Ishikawa (cell line): ENCODE results near the gene ORMDL3.

Source experiments
- CEBPB ChIP-seq: IDR thresholded peaks from 2 replicates; pipeline ENCODE4 v1.6.1; 2012
- CREB1 ChIP-seq: IDR thresholded peaks from 2 replicates; pipeline ENCODE4 v1.6.1; 2012; ENCODE audit warnings: low read depth
- EGR1 ChIP-seq: IDR thresholded peaks from 2 replicates; pipeline ENCODE4 v1.6.1; 2012
- EP300 ChIP-seq: IDR thresholded peaks from 2 replicates; pipeline ENCODE4 v1.6.1; 2012; ENCODE audit warnings: borderline replicate concordance
- FOXM1 ChIP-seq: IDR thresholded peaks from 2 replicates; pipeline ENCODE4 v1.6.1; 2012; ENCODE audit warnings: low read depth, borderline replicate concordance
- MAX ChIP-seq: IDR thresholded peaks from 2 replicates; pipeline ENCODE4 v1.6.1; 2012
- NFIC ChIP-seq: IDR thresholded peaks from 2 replicates; pipeline ENCODE4 v1.6.1; 2012
- RAD21 ChIP-seq: IDR thresholded peaks from 2 replicates; pipeline ENCODE4 v1.6.1; 2012; ENCODE audit warnings: low read depth
- REST ChIP-seq: IDR thresholded peaks from 2 replicates; pipeline ENCODE4 v1.6.1; 2012; ENCODE audit warnings: low read depth, mild to moderate bottlenecking
- TAF1 ChIP-seq: IDR thresholded peaks from 2 replicates; pipeline ENCODE4 v1.6.1; 2012; ENCODE audit warnings: low read depth, mild to moderate bottlenecking
- TCF12 ChIP-seq: IDR thresholded peaks from 2 replicates; pipeline ENCODE4 v1.6.1; 2012; ENCODE audit warnings: low read depth
- TEAD4 ChIP-seq: IDR thresholded peaks from 2 replicates; pipeline ENCODE4 v1.6.1; 2012
- YY1 ChIP-seq: IDR thresholded peaks from 2 replicates; pipeline ENCODE4 v1.6.1; 2012; ENCODE audit warnings: low read depth
- ZBTB7A ChIP-seq: IDR thresholded peaks from 2 replicates; pipeline ENCODE4 v1.6.1; 2012; ENCODE audit warnings: low read depth
- TF ChIP-seq, protein P1 (sequence below): IDR thresholded peaks from 2 replicates; pipeline ENCODE4 v1.6.1; 2012

Gene ORMDL3

DNA sequence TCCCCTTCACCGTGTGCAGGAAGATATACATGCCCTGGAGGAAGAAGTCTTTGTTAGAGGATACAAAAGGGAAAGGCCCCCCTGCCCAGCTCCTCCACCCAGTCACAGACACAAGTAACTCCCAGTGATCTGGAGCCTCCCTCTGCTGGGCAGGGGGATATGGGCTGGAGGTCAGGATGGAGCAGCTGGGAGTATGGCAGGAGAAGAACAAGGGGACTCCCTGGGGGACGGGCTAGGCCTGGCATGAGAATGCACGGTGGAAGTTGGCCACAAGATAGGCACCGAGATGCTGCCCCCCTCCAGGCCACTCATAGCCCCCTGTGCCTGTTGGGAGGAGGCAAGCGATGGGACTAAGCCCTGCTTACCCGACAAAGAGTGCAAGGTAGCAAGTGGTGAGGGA is 4.2 kb downstream of the ORMDL3 start:
- no peak for TF ChIP-seq CEBPB
- no peak for TF ChIP-seq MAX
- no peak for TF ChIP-seq EGR1
- no peak for TF ChIP-seq FOXM1
- TF ChIP-seq ZBTB7A: no peak
- TF ChIP-seq REST: no peak
- TF ChIP-seq NFIC: no peak
- TF ChIP-seq TEAD4: no peak
- no peak for TF ChIP-seq TAF1

DNA sequence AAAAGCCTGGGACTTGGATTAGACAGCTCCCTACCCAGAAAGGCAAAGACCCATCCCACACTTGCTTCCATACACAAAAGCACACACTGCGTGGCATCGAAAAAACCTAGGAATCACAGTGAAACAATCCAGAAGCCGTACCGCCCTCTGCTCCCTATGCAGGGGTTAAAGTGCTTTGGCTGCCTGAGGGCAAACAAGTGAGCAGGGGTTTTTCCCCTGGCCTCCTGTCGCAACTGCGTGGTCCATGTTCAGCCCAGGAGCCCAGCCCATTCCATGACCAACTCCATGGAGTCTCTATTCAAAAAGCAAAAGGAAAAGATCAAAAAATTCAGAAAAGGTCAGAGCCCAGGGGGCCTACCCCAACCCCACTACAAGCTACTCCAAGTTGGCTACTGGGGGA is 5.4 kb downstream of the ORMDL3 start:
- no peak for TF ChIP-seq YY1
- TF ChIP-seq CREB1: no peak
- no peak for TF ChIP-seq NFIC
- TF ChIP-seq TEAD4: no peak
- no peak for TF ChIP-seq CEBPB
- no peak for TF ChIP-seq EP300
- TF ChIP-seq FOXM1: no peak

- TF ChIP-seq CEBPB: no peak
- no peak for TF ChIP-seq YY1
- no peak for TF ChIP-seq ZBTB7A
Measured at GRCh38 chr17:39921323-39921722, 6.1 kb downstream of the ORMDL3 start.

DNA sequence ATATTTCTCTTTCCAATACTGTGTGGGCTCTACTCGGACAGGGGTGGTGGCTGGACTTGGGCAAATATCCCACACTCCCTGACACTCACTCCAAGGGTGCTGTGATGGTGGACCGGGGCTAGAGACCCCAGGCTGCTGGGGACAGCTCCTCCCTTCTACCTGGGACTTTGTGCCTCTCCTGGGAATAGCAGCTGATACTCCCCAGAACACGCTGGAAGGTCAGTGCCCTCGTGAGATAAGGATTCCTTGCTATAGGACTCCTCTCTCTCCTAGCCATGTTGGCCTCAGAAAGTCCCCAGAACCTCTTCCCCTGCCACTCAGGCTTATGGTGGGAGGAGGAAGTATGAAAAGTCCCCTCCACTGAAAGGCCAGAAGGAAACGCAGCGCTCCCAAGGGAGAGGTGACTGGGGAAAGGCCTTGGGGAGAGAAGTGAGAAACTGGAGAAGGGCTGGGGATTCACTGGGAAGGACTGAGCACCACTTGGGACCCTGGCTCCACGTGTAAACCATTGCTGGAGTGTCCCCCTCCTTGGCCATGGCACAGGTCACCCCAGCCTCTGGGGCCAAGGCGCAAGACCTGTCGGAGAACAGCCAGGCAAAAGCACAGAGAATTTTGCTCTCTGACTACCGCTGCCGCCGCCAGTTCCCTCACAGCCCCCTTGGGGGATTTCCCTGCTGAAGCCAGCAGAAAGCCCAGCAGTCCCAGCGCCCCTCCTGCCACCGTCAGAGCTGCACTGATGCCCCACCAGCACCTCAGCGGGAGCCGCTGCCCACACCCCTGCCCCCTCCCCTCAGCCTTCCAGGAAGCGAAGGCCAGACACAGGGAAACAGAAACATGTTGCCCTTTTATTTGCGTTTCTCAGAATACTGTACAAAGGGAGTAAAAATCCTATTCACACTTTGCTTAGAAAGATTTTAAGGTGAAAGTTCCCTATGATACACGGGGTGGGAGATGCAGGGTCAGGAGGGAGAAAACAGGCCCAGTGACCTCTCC is 6.9 kb downstream of the ORMDL3 start:
- no peak for TF ChIP-seq FOXM1
- TF ChIP-seq MAX: no peak
- TF ChIP-seq CEBPB: no peak
- TF ChIP-seq YY1: no peak

DNA sequence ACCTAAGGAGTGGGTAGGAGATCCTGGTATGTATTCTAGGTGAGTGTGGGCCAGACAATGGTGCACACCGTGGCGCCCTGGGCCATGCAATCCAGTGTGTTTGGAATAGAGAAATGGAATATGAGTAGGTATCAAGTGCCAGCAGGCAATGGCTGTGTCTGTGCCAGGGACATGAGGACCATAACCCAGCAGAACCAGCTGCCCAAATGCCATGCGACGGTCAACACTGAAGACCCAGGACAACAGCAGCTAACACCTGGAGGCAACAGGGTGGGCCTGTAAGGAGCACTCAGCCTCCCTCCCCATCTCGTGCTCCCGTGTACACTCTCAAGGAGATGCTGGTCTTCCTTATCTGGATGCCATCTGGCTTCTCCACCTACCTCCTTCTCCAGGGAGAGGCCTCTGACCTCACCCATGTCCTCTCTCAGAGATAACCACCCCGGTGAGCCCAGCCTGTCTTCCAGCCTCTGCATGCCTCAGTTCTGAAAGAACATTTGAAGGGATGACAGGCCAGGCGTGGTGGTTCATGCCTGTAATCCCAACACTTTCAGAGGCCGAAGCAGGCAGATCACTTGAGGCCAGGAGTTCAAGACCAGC is 8.2 kb downstream of the ORMDL3 start:
- TF ChIP-seq TEAD4 (no peak), CEBPB (no peak), YY1 (no peak), FOXM1 (no peak), MAX (no peak), ZBTB7A (no peak), TAF1 (no peak)

- no peak for TF ChIP-seq EP300
- TF ChIP-seq ZBTB7A: no peak
- no peak for TF ChIP-seq YY1
- TF ChIP-seq FOXM1: no peak
- TF ChIP-seq TCF12: no peak
- TF ChIP-seq CEBPB: no peak
- no peak for TF ChIP-seq TEAD4
- no peak for TF ChIP-seq EGR1
- TF ChIP-seq, protein P1, sequence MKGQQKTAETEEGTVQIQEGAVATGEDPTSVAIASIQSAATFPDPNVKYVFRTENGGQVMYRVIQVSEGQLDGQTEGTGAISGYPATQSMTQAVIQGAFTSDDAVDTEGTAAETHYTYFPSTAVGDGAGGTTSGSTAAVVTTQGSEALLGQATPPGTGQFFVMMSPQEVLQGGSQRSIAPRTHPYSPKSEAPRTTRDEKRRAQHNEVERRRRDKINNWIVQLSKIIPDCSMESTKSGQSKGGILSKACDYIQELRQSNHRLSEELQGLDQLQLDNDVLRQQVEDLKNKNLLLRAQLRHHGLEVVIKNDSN: no peak
- TF ChIP-seq RAD21: no peak
- no peak for TF ChIP-seq TAF1
- TF ChIP-seq CREB1: no peak
- no peak for TF ChIP-seq NFIC
- no peak for TF ChIP-seq REST
- no peak for TF ChIP-seq MAX
Measured at GRCh38 chr17:39916918-39917317, 10.5 kb downstream of the ORMDL3 start.
